HG03108 (cell line): ENCODE measurements around the gene CRMP1.

Experiments
- ATAC-seq: cut with Tn5 transposase; IDR thresholded peaks from one replicate; pipeline ENCODE4 v1.9.1; 2021; ENCODE audit warnings: moderate library complexity; ENCODE audit not compliant: unreplicated experiment

CRMP1 gene

GRCh38 chr4:5893004-5893580, at the start of gene CRMP1:
Gene CRMP1 (minus strand): TSS chr4:5893086. CDS start chr4:5892969, 117 bp downstream.
- no peak for ATAC-seq

- ATAC-seq = no peak
Measured at GRCh38 chr4:5941601-5942000, 48.7 kb upstream of the CRMP1 start.

- no peak for ATAC-seq
Measured at GRCh38 chr4:5940470-5941203, 47.8 kb upstream of the CRMP1 start.

- ATAC-seq = no peak
Measured at GRCh38 chr4:5933996-5934831, 41.3 kb upstream of the CRMP1 start.

- no peak for ATAC-seq
Measured at GRCh38 chr4:5933116-5933515, 40.2 kb upstream of the CRMP1 start.

- no peak for ATAC-seq
Measured at GRCh38 chr4:5932035-5932568, 39.2 kb upstream of the CRMP1 start.

- ATAC-seq = no peak
Measured at GRCh38 chr4:5931526-5931925, 38.6 kb upstream of the CRMP1 start.

GRCh38 chr4:5930876-5931275, 38.0 kb upstream of the CRMP1 start:
- ATAC-seq = no peak

GRCh38 chr4:5930456-5930855, 37.6 kb upstream of the CRMP1 start:
- ATAC-seq = no peak

- no peak for ATAC-seq
Measured at GRCh38 chr4:5928844-5929420, 36.0 kb upstream of the CRMP1 start.

- no peak for ATAC-seq
Measured at GRCh38 chr4:5928274-5928673, 35.4 kb upstream of the CRMP1 start.

GRCh38 chr4:5927747-5928146, 34.9 kb upstream of the CRMP1 start:
- ATAC-seq = no peak

- no peak for ATAC-seq
Measured at GRCh38 chr4:5927116-5927515, 34.2 kb upstream of the CRMP1 start.

GRCh38 chr4:5926598-5926997, 33.7 kb upstream of the CRMP1 start:
- ATAC-seq = no peak

GRCh38 chr4:5925419-5926200, 32.7 kb upstream of the CRMP1 start:
- no peak for ATAC-seq

GRCh38 chr4:5924461-5925125, 31.7 kb upstream of the CRMP1 start:
- ATAC-seq = no peak

- ATAC-seq = no peak
Measured at GRCh38 chr4:5923376-5923775, 30.5 kb upstream of the CRMP1 start.

GRCh38 chr4:5922556-5922955, 29.7 kb upstream of the CRMP1 start:
- no peak for ATAC-seq

- ATAC-seq = no peak
Measured at GRCh38 chr4:5921981-5922380, 29.1 kb upstream of the CRMP1 start.
